RPMI8226 (cell line): ENCODE measurements around the gene COPZ2.
A peak's percentile ranks its signal among the peaks of the same experiment; 100 is the strongest.

ENCODE experiments used
- DNase-seq: peaks from one replicate; pipeline ENCODE4 v3.0.0-alpha.2; 2015

The COPZ2 gene

GRCh38 chr17:47982645-47983390 lies 54.8 kb downstream of the COPZ2 start:
- no peak for DNase-seq

DNA sequence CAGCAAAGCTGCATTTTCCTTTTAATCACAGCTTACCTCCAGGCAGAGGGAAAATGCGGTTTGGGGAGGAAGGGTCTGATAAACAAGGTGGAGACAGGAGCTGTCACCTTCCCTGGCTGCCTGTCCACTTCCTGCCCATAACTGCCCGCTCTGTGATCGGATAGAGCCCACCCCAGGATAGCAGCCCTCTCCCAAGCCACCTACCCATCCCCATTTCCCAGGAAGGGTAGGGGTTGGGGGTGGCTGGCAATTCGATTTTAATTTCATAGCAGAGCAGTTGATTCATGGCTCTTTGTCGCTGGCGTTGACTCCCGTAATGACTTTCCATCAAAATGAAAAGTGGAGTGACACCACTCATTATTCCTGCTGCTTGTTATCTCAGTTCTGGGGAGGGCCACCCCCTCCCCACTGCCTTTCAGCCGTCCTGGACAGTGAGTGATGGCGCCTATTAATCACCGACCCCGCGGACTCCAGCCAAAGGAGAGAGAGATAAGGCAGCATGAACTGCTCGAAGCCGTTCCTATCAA lies 55.4 kb downstream of the COPZ2 start:
- DNase-seq: no peak

- no peak for DNase-seq
These were observed 56.1 kb downstream of the COPZ2 start for GRCh38 chr17:47981462-47981861.

DNA sequence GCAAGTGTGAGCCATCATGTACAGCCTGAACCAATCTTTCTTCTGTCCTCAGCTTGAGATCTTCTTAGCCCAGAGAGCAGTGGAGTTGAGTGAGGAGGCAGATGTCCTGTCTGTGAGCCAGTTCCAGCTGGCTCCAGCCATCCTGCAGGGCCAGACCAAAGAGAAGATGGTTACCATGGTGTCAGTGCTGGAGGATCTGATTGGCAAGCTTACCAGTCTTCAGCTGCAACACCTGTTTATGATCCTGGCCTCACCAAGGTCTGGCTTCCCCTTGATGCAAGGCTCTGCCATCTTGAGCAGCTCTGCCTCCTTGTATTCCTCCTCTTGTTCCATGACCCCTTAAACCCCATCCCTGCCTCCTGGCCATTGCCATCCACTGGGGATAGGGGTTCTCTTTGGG lies 57.1 kb downstream of the COPZ2 start:
- no peak for DNase-seq

GRCh38 chr17:47978324-47978723 lies 59.3 kb downstream of the COPZ2 start:
- DNase-seq: peak; percentile 47
